Activated T-cell treated with anti-CD3 and anti-CD28 coated beads, Interleukin-2, amount 50 U/mL, for 1 hour (primary cell): Measurements from ENCODE around the gene UFM1.
"Not testable (repeated sequence)": the region's sequence is repeated elsewhere in the genome, so short reads cannot be mapped to it uniquely, and the experiment has no call there.

Experiments used
- DNase-seq: peaks from one replicate; pipeline ENCODE4 v3.0.0-alpha.2; 2020

The UFM1 gene

GRCh38 chr13:38349390-38350113 lies at the start of gene UFM1:
Gene UFM1 (plus strand): TSS chr13:38349851. CDS start chr13:38349920, 69 bp downstream.
- DNase-seq, result peak; percentile 81

- DNase-seq, result no peak
These were observed 48.4 kb upstream of the UFM1 start for GRCh38 chr13:38301236-38301635.

GRCh38 chr13:38303816-38304320 lies 45.8 kb upstream of the UFM1 start:
- DNase-seq, result no peak

GRCh38 chr13:38308736-38309135 lies 40.9 kb upstream of the UFM1 start:
- no peak for DNase-seq

GRCh38 chr13:38309397-38309796 lies 40.3 kb upstream of the UFM1 start:
- no peak for DNase-seq

- not testable (repeated sequence) for DNase-seq
These were observed 38.5 kb upstream of the UFM1 start for GRCh38 chr13:38311175-38311574.

- no peak for DNase-seq
These were observed 33.5 kb upstream of the UFM1 start for GRCh38 chr13:38316129-38316528.

- DNase-seq, result no peak
These were observed 28.0 kb upstream of the UFM1 start for GRCh38 chr13:38321654-38322053.

GRCh38 chr13:38325426-38325825 lies 24.2 kb upstream of the UFM1 start:
- no peak for DNase-seq

GRCh38 chr13:38328699-38329098 lies 21.0 kb upstream of the UFM1 start:
- DNase-seq, result no peak

- DNase-seq, result no peak
These were observed 14.8 kb upstream of the UFM1 start for GRCh38 chr13:38334845-38335244.

- DNase-seq, result no peak
These were observed 11.6 kb upstream of the UFM1 start for GRCh38 chr13:38338089-38338488.

- no peak for DNase-seq
These were observed 9.0 kb upstream of the UFM1 start for GRCh38 chr13:38340624-38341023.

GRCh38 chr13:38341149-38341692 lies 8.4 kb upstream of the UFM1 start:
- DNase-seq, result no peak

GRCh38 chr13:38346764-38347163 lies 2.9 kb upstream of the UFM1 start:
- no peak for DNase-seq

GRCh38 chr13:38348861-38349389 lies 726 bp upstream of the UFM1 start:
- peak; percentile 22 for DNase-seq

GRCh38 chr13:38350114-38350617 lies 515 bp downstream of the UFM1 start:
- DNase-seq, result peak; percentile 58

- DNase-seq, result no peak
These were observed 6.0 kb downstream of the UFM1 start for GRCh38 chr13:38355595-38356119.

GRCh38 chr13:38358684-38359083 lies 9.0 kb downstream of the UFM1 start:
- DNase-seq, result no peak

GRCh38 chr13:38361542-38362262 lies 12.1 kb downstream of the UFM1 start:
- no peak for DNase-seq

- DNase-seq, result no peak
These were observed 13.6 kb downstream of the UFM1 start for GRCh38 chr13:38363219-38363618.

- not testable (repeated sequence) for DNase-seq
These were observed 14.1 kb downstream of the UFM1 start for GRCh38 chr13:38363746-38364145.

- no peak for DNase-seq
These were observed 16.0 kb downstream of the UFM1 start for GRCh38 chr13:38365661-38366060.
